K562 (cell line): ENCODE results near the gene AMBRA1. TPM values are rescaled to one million over a fixed set of nuclear protein-coding genes. Genes with fewer than 3 reads are reported as not detected.

Experiments
- ATF4 ChIP-seq: fragments of 450-650 bp; formaldehyde crosslinking; IDR thresholded peaks from 2 replicates; pipeline ENCODE4 v1.4.0; 2022; ENCODE audit warnings: mild to moderate bottlenecking, moderate library complexity
- ETS2 ChIP-seq: IDR thresholded peaks from 2 replicates; pipeline ENCODE4 v1.6.1; 2016; ENCODE audit warnings: borderline replicate concordance, missing genetic modification characterization, mild to moderate bottlenecking, moderate library complexity, missing compliant biosample characterization; ENCODE audit not compliant: poor library complexity, severe bottlenecking
- ETV5 ChIP-seq: sonication (generic); formaldehyde crosslinking; IDR thresholded peaks from 2 replicates; pipeline ENCODE4 v1.4.0; 2020; ENCODE audit warnings: low read depth, mild to moderate bottlenecking, missing genetic modification reagents
- FIP1L1 ChIP-seq: fragments of 200-400 bp; formaldehyde crosslinking; IDR thresholded peaks from 2 replicates; pipeline ENCODE4 v1.6.1; 2018; ENCODE audit warnings: mild to moderate bottlenecking, low read depth, low read length; ENCODE audit not compliant: poor library complexity, severe bottlenecking
- PHF20 ChIP-seq: fragments of 450-650 bp; IDR thresholded peaks from 2 replicates; pipeline ENCODE4 v1.6.1; 2018; ENCODE audit not compliant: partially characterized antibody
- RERE ChIP-seq: sonication (generic); formaldehyde crosslinking; IDR thresholded peaks from 2 replicates; pipeline ENCODE4 v1.8.0; 2023; ENCODE audit warnings: missing genetic modification reagents, mild to moderate bottlenecking, borderline replicate concordance
- SMAD4 ChIP-seq: fragments of 250-450 bp; sonication (Bioruptor Pico); conservative IDR thresholded peaks from 2 replicates; pipeline ENCODE4 v1.8.0; 2021; ENCODE audit warnings: inconsistent platforms, mild to moderate bottlenecking, moderate library complexity
- TSC22D4 ChIP-seq: fragments of 450-650 bp; IDR thresholded peaks from 2 replicates; pipeline ENCODE4 v1.6.1; 2016; ENCODE audit warnings: missing genetic modification characterization, missing biosample characterization, control low read depth
- ZBTB17 ChIP-seq: fragments of 450-650 bp; formaldehyde crosslinking; IDR thresholded peaks from 2 replicates; pipeline ENCODE4 v1.4.0; 2020; ENCODE audit warnings: mild to moderate bottlenecking
- ZNF175 ChIP-seq: fragments of 200-800 bp; sonication (Bioruptor generic); IDR thresholded peaks from 2 replicates; pipeline ENCODE4 v1.6.1; 2016; ENCODE audit warnings: low read depth, mild to moderate bottlenecking, missing genetic modification characterization, missing compliant biosample characterization
- polyA plus RNA-seq, 8 experiments: library from polyadenylated mRNA; depleted of rRNA in 4 of 8; stranded (reverse) in 5 of 8; unstranded in 3 of 8; fragments of >200 nt; fragmentation: Nextera tagmentation in 2 of 8; fragmentation: Illumina TruSeq in 1 of 8; extraction: Ambion mirVana in 2 of 8; extraction: Trizol in 1 of 8; gene quantifications; 2 replicates each; pipeline versions ENCODE4 v1.2.1 to v1.2.3, GENCODE V29; 2011 to 2014; ENCODE audit warnings: inconsistent platforms in 1 of 8, missing spikeins in 1 of 8
- total RNA-seq, 7 experiments: library from RNA; depleted of rRNA in 6 of 7; stranded (reverse); fragments of >200 nt in 6 of 7; fragmentation: Illumina TruSeq in 2 of 7; extraction: Trizol in 2 of 7; gene quantifications; 2 replicates each; pipeline versions ENCODE4 v1.2.1 to v1.2.3, GENCODE V29; 2011 to 2021; ENCODE audit warnings: low replicate concordance in 1 of 7
- TF ChIP-seq, protein P1 (sequence below): sonication (generic); formaldehyde crosslinking; IDR thresholded peaks from 2 replicates; pipeline ENCODE4 v1.9.0; 2022; ENCODE audit warnings: mild to moderate bottlenecking, missing genetic modification reagents
- TF ChIP-seq, protein P2 (sequence below), 3 experiments: fragments of 200-800 bp in 1 of 3; fragments of 250-450 bp in 1 of 3; fragments of 450-650 bp in 1 of 3; sonication (Bioruptor Pico) in 1 of 3; sonication (Bioruptor generic) in 1 of 3; formaldehyde crosslinking in 1 of 3; IDR thresholded peaks; 2 replicates each; pipeline versions ENCODE4 v1.6.1 to v1.8.0; 2016 to 2022; ENCODE audit warnings: mild to moderate bottlenecking in 2 of 3, missing genetic modification characterization in 2 of 3, missing compliant biosample characterization in 1 of 3, moderate library complexity in 1 of 3

The AMBRA1 gene
- total and polyA plus RNA-seq, 9 of the 15 experiments (the other 6 are each of a cell fraction or from before 2014, with no cell fraction given), result 0.15 to 24.5 (median 13.0) TPM

- TF ChIP-seq SMAD4 (CRISPR knock-in tag) (0 out of 2 replicates have a peak, but pooled peaks have one; percentile 50), ATF4 (no peak), ETS2 (tag) (no peak), PHF20 (peak; percentile 26), ETV5 (CRISPR knock-in tag) (peak; percentile 64; the same call in 1 of the 2 replicates), RERE (CRISPR knock-in tag) (no peak), FIP1L1 (peak; percentile 35), ZBTB17 (CRISPR knock-in tag) (no peak), TSC22D4 (no peak), ZNF175 (CRISPR knock-in tag) (no peak)
- TF ChIP-seq, protein P1, sequence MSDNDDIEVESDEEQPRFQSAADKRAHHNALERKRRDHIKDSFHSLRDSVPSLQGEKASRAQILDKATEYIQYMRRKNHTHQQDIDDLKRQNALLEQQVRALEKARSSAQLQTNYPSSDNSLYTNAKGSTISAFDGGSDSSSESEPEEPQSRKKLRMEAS (CRISPR knock-in tag), result peak; percentile 65; the same call in 1 of the 2 replicates
- TF ChIP-seq, protein P2, sequence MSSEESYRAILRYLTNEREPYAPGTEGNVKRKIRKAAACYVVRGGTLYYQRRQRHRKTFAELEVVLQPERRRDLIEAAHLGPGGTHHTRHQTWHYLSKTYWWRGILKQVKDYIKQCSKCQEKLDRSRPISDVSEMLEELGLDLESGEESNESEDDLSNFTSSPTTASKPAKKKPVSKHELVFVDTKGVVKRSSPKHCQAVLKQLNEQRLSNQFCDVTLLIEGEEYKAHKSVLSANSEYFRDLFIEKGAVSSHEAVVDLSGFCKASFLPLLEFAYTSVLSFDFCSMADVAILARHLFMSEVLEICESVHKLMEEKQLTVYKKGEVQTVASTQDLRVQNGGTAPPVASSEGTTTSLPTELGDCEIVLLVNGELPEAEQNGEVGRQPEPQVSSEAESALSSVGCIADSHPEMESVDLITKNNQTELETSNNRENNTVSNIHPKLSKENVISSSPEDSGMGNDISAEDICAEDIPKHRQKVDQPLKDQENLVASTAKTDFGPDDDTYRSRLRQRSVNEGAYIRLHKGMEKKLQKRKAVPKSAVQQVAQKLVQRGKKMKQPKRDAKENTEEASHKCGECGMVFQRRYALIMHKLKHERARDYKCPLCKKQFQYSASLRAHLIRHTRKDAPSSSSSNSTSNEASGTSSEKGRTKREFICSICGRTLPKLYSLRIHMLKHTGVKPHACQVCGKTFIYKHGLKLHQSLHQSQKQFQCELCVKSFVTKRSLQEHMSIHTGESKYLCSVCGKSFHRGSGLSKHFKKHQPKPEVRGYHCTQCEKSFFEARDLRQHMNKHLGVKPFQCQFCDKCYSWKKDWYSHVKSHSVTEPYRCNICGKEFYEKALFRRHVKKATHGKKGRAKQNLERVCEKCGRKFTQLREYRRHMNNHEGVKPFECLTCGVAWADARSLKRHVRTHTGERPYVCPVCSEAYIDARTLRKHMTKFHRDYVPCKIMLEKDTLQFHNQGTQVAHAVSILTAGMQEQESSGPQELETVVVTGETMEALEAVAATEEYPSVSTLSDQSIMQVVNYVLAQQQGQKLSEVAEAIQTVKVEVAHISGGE (CRISPR knock-in tag; IDR thresholded peaks at IDR 0.05), result no peak
These were observed 204.1 kb downstream of the AMBRA1 start (continued) for GRCh38 chr11:46389450-46390330.
